Nephron (organoid): ENCODE results near the gene ZMYND10.

Source experiments
- H3K27ac Mint-ChIP-seq, 3 experiments: 2 replicates each; pipeline ENCODE4 v1.8.0; 2020; ENCODE audit warnings: mixed read lengths in 3 of 3, mild to moderate bottlenecking in 2 of 3, moderate library complexity in 1 of 3
- H3K27me3 Mint-ChIP-seq: 2 replicates; pipeline ENCODE4 v1.8.0; 2021; ENCODE audit warnings: low read depth, mild to moderate bottlenecking, moderate library complexity, mixed read lengths
- H3K36me3 Mint-ChIP-seq: 2 replicates; pipeline ENCODE4 v1.8.0; 2020; ENCODE audit warnings: low read depth, mixed read lengths
- H3K4me1 Mint-ChIP-seq: 2 replicates; pipeline ENCODE4 v1.8.0; 2020; ENCODE audit warnings: mixed read lengths
- H3K4me3 Mint-ChIP-seq, 3 experiments: 2 replicates each; pipeline ENCODE4 v1.8.0; 2020; ENCODE audit warnings: mild to moderate bottlenecking in 3 of 3, mixed read lengths in 3 of 3, moderate library complexity in 2 of 3
- H3K9me3 Mint-ChIP-seq: 2 replicates; pipeline ENCODE4 v1.8.0; 2020; ENCODE audit warnings: mixed read lengths
- CTCF ChIP-seq, 3 experiments: fragments of 200-600 bp; sonication (generic); IDR thresholded peaks; one replicate each; pipeline ENCODE4 v1.5.0; 2021; ENCODE audit warnings: antibody characterized with exemption in 3 of 3; ENCODE audit not compliant: unreplicated experiment in 3 of 3

Gene ZMYND10

GRCh38 chr3:50369012-50369670, 23.6 kb upstream of the ZMYND10 start:
- H3K4me1 Mint-ChIP-seq, result peaks cover 31% of the 10 kb centered on the region
- H3K27ac Mint-ChIP-seq, result peak overlapping the region in 1 of 3 experiments; percentile 51
- H3K9me3 Mint-ChIP-seq, result no peaks in the 10 kb centered on the region
- no peaks in the 10 kb centered on the region for H3K36me3 Mint-ChIP-seq
- H3K4me3 Mint-ChIP-seq, result peak overlapping the region in 1 of 3 experiments; percentile 38
- no peaks in the 10 kb centered on the region for H3K27me3 Mint-ChIP-seq
- TF ChIP-seq CTCF (IDR thresholded peaks at IDR 0.05; ENCODE audit: unreplicated experiment in 3 of 3), result no peak

- no peaks in the 10 kb centered on the region for H3K27me3 Mint-ChIP-seq
- H3K9me3 Mint-ChIP-seq, result no peaks in the 10 kb centered on the region
- peak overlapping the region; percentile 81 to 88 (median 85) for H3K4me3 Mint-ChIP-seq
- no peak for TF ChIP-seq CTCF (IDR thresholded peaks at IDR 0.05; ENCODE audit: unreplicated experiment in 3 of 3)
- H3K36me3 Mint-ChIP-seq, result no peaks in the 10 kb centered on the region
- peaks cover 8% of the 10 kb centered on the region for H3K4me1 Mint-ChIP-seq
- H3K27ac Mint-ChIP-seq, result peak overlapping the region in 1 of 3 experiments; percentile 69
Measured at GRCh38 chr3:50365842-50366220, 20.3 kb upstream of the ZMYND10 start.

- peak overlapping the region; percentile 81 to 88 (median 85) for H3K4me3 Mint-ChIP-seq
- TF ChIP-seq CTCF (IDR thresholded peaks at IDR 0.05; ENCODE audit: unreplicated experiment in 3 of 3), result peak in 1 of 3 experiments; percentile 12
- H3K27ac Mint-ChIP-seq, result peak overlapping the region in 2 of 3 experiments; percentile 69 to 74
- peaks cover 3% of the 10 kb centered on the region for H3K4me1 Mint-ChIP-seq
- H3K27me3 Mint-ChIP-seq, result no peaks in the 10 kb centered on the region
- H3K36me3 Mint-ChIP-seq, result no peaks in the 10 kb centered on the region
- no peaks in the 10 kb centered on the region for H3K9me3 Mint-ChIP-seq
Measured at GRCh38 chr3:50365080-50365841, 19.7 kb upstream of the ZMYND10 start.

- peaks cover 5% of the 10 kb centered on the region for H3K4me1 Mint-ChIP-seq
- peak overlapping the region; percentile 81 to 88 (median 85) for H3K4me3 Mint-ChIP-seq
- peak overlapping the region in 2 of 3 experiments; percentile 74 to 79 for H3K27ac Mint-ChIP-seq
- H3K36me3 Mint-ChIP-seq, result no peaks in the 10 kb centered on the region
- no peaks in the 10 kb centered on the region for H3K9me3 Mint-ChIP-seq
- no peaks in the 10 kb centered on the region for H3K27me3 Mint-ChIP-seq
- no peak for TF ChIP-seq CTCF (IDR thresholded peaks at IDR 0.05; ENCODE audit: unreplicated experiment in 3 of 3)
Measured at GRCh38 chr3:50364573-50365079, 19.1 kb upstream of the ZMYND10 start.

DNA sequence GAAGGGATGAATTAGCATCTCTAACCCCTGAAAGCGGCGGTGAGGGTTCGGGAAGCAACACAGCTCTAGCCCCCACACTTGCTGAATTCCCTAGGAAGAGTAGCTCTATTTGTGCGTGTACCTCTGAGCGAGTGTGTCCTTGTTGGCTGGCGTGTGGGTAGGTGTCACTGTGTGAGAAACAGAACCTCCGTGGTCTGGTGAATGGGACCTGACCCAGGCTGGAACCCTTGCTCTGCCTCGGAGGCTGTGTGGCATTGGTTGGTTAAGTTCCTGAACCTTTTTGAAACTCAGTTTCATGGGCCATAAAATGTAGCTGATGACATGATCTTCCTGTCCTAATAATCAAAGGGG, 14.2 kb upstream of the ZMYND10 start:
- Mint-ChIP-seq H3K4me1 (peaks cover 29% of the 10 kb centered on the region), H3K9me3 (no peaks in the 10 kb centered on the region), H3K27ac (peak overlapping the region; percentile 81 to 96 (median 93)), H3K36me3 (peaks cover 8% of the 10 kb centered on the region), H3K4me3 (peak overlapping the region; percentile 99), H3K27me3 (no peaks in the 10 kb centered on the region)
- no peak for TF ChIP-seq CTCF (IDR thresholded peaks at IDR 0.05; ENCODE audit: unreplicated experiment in 3 of 3)
